Mononuclear cell (primary cell): ENCODE measurements around the gene CENPN. TPM values are rescaled to one million over a fixed set of nuclear protein-coding genes. Genes with fewer than 3 reads are reported as not detected.

Experiments used
- H3K27me3 ChIP-seq: 2 replicates; pipeline ENCODE4 v1.6.0; 2011; ENCODE audit warnings: low read length, control low read depth; ENCODE audit not compliant: insufficient read depth
- H3K4me1 ChIP-seq: 2 replicates; pipeline ENCODE4 v1.5.1; 2011; ENCODE audit warnings: mild to moderate bottlenecking, low read length, control low read depth; ENCODE audit not compliant: insufficient read depth
- H3K4me3 ChIP-seq: 2 replicates; pipeline ENCODE4 v1.5.1; 2011; ENCODE audit warnings: mild to moderate bottlenecking, low read length, moderate library complexity
- H3K9me3 ChIP-seq: 2 replicates; pipeline ENCODE4 v1.5.1; 2011; ENCODE audit warnings: low read depth, mild to moderate bottlenecking, control low read depth, low read length
- total RNA-seq: library from RNA; depleted of rRNA; stranded (reverse); fragments of >200 nt; gene quantifications from one replicate; pipeline ENCODE4 v1.2.3, GENCODE V29; 2012

Gene CENPN, protein sequence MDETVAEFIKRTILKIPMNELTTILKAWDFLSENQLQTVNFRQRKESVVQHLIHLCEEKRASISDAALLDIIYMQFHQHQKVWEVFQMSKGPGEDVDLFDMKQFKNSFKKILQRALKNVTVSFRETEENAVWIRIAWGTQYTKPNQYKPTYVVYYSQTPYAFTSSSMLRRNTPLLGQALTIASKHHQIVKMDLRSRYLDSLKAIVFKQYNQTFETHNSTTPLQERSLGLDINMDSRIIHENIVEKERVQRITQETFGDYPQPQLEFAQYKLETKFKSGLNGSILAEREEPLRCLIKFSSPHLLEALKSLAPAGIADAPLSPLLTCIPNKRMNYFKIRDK
- total RNA-seq: 8.6 TPM

DNA sequence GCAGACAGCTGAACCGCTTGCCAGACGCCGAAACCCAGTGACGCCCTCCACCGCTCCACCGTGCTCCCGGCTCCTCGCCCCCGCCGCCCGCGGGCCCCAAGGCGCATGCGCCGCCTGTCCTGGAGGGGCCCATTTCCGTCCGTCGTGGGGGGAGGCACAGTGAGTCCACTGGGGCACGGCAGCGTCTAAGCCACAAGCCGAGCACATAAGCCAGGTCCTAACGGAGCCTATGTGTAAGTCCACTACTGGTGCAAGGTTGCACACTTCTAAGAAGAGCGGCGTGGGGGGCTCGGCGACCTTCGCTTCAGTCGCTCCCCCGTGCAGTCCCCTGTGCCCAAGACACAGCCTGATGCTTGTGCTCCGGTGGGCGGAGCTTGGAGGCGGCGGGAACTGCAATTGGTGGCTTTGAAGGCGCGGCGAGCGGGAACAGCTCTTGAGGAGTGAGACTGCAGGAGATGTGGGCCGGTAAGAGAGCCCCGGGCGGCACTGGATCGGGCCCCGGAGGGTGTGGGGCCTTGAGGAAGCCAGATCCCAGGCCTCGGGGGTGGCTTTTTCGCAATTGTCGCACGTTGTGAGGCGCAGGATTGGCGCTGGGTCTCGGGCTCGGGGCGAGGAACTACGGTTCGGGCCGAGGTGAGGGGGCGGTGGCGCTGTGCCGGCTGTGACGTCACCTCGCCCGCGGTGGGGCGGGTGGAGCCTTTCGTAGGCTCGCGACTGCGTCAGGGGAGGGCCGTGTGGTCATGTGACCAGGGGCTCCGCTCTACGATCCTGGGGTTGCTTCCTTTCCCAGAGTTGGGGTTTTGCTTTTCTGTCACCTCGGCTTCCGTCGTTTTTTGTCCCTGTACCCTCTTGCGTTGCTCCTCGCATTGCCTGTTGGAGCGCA, at the start of gene CENPN, which contains the start of gene CMC2:
CENPN (plus strand) TSS at position 402 of the 883 bp plus-strand sequence. CDS start 4,726 bp downstream, outside the sequence.
CMC2 (minus strand) TSS at position 73 of the 883 bp plus-strand sequence. CDS start 9,491 bp downstream, outside the sequence.
- Histone ChIP-seq H3K4me3 (peak within 1 kb of the TSS; percentile 99), H3K4me1 (peaks cover 37% of the 10 kb centered on the region), H3K9me3 (no peaks in the 10 kb centered on the region), H3K27me3 (no peaks in the 10 kb centered on the region)

DNA sequence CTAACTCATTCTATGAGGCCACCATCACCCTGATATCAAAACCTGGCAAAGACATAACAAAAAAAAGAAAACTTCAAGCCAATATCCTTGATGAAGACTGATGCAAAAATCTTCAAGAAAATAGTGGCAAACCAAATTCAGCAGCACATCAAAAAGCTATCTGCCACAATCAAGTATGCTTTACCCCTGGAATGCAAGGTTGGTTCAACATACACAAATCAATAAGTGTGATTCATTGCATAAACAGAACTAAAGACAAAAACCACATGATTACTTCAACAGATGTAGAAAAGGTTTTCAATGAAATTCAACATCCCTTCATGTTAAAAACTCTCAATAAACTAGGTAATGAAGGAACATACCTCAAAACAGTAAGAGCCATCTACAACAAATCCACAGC, 48.7 kb upstream of the CENPN start:
- Histone ChIP-seq H3K4me3 (no peak overlapping the region), H3K27me3 (no peaks in the 10 kb centered on the region), H3K4me1 (no peaks in the 10 kb centered on the region), H3K9me3 (peaks cover 34% of the 10 kb centered on the region)

DNA sequence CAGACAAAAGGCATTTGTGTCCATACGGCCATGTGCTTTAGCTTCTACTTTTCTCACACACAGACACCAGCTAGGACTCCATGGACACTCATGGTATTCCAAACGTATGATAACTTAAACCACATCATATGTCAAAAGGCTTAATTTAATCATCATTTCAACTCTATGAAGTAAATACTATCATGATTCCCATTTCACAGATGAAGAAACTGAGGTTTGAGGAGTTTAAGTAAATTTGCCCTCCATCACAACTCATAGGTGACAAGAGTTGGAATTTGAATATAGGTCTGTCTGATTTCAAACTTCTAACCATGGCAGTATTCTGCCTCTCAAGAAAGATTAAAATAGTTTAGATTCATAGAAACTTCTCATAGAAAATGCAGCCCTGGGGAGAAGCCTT, 44.1 kb upstream of the CENPN start:
- Histone ChIP-seq H3K27me3 (no peaks in the 10 kb centered on the region), H3K9me3 (peaks cover 33% of the 10 kb centered on the region), H3K4me1 (no peaks in the 10 kb centered on the region), H3K4me3 (no peak overlapping the region)

DNA sequence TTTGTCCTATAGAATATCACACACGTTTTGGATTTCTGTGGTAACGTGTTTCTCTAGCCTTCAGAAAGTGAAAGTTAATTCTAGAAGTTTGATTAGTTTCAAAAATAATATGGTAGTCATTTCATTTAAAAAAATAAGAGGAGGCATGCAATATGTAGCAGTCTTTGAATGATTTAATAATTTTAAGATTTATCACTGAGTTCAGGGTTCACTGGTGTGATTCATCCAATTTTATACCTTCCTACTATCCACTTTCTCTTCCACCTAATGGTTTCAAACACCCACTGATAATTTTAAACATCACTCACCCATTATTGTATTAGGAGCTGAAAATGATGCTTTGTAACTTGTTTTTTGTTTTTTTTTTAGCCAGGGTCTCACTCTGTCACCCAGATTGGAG, 42.7 kb upstream of the CENPN start:
- Histone ChIP-seq H3K4me3 (no peak overlapping the region), H3K4me1 (no peaks in the 10 kb centered on the region), H3K27me3 (no peaks in the 10 kb centered on the region), H3K9me3 (peaks cover 20% of the 10 kb centered on the region)

DNA sequence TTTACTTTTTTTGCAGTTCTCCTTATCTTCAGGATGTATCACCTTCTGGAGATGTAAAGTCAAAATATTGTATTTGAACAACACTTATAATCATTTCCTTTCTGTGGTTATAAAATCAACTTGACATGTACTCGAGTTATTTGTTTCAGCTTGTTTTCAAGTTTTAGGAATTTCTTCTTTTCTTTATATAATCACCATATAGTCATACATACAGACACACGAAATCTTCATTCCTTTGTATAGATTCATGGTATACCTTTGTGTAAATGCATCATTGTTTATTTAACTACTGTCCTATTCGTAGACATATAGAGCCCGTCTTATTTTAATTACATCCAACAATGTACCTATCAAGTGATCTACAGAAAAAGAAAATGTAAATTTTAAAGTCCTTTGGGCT, 40.4 kb upstream of the CENPN start:
- Histone ChIP-seq H3K27me3 (no peaks in the 10 kb centered on the region), H3K9me3 (peaks cover under 1% of the 10 kb centered on the region), H3K4me3 (no peak overlapping the region), H3K4me1 (no peaks in the 10 kb centered on the region)

DNA sequence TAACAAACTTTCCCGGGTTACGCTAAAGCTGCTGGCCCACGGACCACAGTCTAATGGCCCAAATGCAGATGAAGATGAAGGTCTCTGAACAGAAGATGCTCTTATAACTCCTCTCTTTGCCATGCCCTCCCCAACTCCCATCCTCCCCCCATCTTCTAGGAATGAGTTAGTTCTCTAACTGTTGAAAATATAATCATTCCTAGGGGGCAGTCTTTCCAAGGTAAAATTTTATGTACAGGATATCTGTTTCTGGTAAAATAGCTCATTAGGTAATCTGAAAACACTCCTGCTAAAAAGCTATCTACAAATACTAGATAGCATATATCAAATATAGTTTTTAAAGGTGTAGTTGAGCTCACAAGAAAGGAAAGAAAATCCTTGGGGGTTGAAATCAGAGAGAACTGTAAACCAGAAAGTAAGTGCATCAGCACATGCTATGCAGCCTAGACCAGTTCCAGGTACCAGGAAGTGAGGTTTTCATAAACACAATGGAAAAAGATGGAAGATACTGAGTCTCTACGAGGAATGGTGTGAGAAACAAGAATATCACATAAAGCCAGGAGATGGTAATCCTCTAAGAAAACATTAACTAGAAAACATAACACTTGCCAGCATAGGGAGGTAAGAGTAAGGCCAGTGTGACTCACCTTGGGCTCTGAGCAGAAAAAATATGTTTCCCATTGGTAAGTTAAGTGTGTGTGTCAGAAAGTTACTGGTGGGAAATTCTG, 38.5 kb upstream of the CENPN start:
- H3K9me3 ChIP-seq: no peaks in the 10 kb centered on the region
- H3K4me1 ChIP-seq: no peaks in the 10 kb centered on the region
- H3K4me3 ChIP-seq: no peak overlapping the region
- no peaks in the 10 kb centered on the region for H3K27me3 ChIP-seq

DNA sequence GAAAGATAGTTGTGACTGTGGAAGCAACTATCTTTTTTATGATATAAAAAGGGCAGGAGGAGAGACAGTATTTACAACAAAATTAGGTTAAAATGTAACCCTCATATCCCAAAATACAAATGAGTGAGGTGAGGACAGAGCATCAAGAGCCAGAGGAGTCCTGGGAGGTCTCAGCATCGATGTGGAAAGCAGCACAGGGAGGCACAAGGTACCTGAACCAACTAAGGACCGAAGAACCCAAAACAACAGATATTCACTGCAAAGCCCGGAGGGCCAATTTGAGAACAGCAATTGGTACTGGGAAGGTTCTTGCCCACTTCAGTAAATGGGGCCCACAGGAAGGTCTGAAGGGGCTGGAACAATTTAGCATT, 37.9 kb upstream of the CENPN start:
- no peaks in the 10 kb centered on the region for H3K9me3 ChIP-seq
- H3K4me3 ChIP-seq: no peak overlapping the region
- no peaks in the 10 kb centered on the region for H3K27me3 ChIP-seq
- no peaks in the 10 kb centered on the region for H3K4me1 ChIP-seq

DNA sequence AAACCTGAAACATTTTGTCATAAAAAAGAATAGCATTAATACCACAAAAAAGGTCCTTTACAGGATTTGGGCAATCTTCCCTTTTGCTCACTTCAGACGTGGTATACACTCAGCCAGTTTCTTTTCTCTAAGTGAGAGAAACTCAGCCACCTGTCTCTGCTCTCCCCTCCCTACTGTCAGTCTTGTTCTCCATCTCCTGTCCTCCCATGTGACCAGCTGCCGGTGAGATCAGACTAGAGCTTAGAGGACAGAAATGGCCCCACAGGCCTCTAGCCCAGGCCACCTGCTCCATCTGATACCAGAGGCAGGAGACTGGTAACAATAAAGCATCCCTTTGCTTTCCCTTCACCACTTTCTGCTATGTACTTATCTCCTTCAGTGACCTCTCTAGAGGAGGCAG, 35.2 kb upstream of the CENPN start:
- H3K4me1 ChIP-seq: no peaks in the 10 kb centered on the region
- no peak overlapping the region for H3K4me3 ChIP-seq
- H3K27me3 ChIP-seq: no peaks in the 10 kb centered on the region
- no peaks in the 10 kb centered on the region for H3K9me3 ChIP-seq

DNA sequence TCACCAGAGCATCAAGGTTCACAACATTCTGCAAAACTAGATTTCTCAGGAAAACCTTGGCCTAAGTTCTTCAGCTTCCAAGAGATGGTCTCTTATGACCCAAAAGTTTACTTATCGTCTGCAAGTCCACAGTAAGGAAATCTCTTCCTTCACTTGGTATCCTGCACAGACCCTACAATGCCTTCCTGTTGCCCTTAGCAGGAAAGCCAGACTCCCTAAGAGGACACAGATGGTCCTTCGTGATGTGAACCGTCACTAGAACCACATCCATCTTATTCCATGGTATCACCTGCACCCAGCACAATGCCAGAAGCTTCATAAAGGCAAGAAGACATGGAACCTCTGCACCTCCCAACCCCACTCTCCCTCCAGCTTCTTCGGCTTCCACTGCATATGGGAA, 34.4 kb upstream of the CENPN start:
- no peaks in the 10 kb centered on the region for H3K27me3 ChIP-seq
- H3K9me3 ChIP-seq: no peaks in the 10 kb centered on the region
- no peaks in the 10 kb centered on the region for H3K4me1 ChIP-seq
- no peak overlapping the region for H3K4me3 ChIP-seq

DNA sequence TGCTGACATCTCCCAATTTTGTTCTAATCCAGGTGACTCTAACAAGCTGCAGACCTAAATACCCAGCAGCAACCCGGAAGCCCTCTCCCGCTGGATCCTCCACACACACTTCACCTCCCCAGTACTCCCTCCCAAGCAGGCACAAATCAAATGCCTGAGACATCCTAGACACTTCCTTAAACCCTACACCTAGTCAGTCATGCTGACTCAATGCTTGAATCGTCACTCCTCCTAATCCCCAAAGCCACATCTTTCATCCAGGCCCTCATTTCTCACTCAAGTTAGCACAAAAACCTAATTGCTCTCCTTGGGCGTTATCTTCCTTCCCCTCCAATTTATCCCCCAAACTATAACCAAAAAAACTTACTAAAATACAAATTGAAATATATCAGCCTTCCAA, 33.0 kb upstream of the CENPN start:
- H3K9me3 ChIP-seq: no peaks in the 10 kb centered on the region
- no peak overlapping the region for H3K4me3 ChIP-seq
- no peaks in the 10 kb centered on the region for H3K4me1 ChIP-seq
- no peaks in the 10 kb centered on the region for H3K27me3 ChIP-seq

DNA sequence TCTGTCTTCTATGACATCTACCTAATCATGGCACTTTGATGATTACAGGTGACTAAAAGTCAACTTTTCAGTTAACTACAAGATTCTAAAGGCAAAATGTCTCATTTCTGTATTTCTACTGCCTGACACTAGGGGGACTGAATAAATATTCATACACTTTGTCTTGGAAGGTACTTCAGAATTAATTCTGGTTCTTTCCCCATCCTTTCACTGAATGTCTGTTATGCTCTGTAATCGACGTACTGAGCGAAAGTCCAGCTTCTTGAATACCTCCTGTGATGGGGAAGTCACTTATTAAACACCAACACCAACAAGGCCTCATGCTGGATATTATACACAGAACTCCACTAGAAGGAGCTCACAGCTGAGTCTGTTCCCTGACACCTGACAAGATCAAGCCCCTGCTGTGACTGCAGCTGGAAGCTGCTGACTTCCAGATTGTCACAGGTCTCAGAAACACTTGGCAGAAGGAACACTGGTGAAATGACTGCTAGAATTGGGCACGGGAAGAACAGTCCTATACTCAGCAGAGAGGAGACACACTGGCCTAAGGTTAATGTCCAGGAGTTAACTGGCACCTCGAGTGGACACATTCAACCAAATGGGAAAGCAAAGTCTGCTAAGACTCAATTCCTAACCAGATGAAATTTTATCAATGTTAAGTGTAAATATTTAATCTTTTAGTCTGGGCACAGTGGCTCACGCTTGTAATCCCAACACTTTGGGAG, 32.2 kb upstream of the CENPN start:
- H3K27me3 ChIP-seq: no peaks in the 10 kb centered on the region
- H3K9me3 ChIP-seq: no peaks in the 10 kb centered on the region
- no peak overlapping the region for H3K4me3 ChIP-seq
- H3K4me1 ChIP-seq: no peaks in the 10 kb centered on the region

DNA sequence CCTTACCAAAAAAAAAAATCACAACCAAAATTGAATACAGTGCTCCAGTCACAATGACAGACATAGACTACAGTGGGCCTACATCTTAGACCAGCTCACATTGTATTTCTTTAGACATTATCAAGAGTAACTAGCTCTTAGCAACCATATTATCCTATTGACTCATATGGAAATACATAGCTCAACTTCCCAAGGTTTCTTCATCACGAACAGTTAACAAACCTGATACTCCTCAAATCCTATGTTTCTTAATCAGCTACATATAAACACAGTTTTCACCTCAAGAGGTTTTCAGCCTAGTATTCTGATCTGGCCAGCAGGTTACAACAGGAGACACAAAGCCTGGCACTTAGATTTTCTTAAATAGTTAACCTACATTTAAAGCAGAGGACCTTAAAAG, 30.1 kb upstream of the CENPN start:
- Histone ChIP-seq H3K4me1 (no peaks in the 10 kb centered on the region), H3K4me3 (no peak overlapping the region), H3K9me3 (no peaks in the 10 kb centered on the region), H3K27me3 (no peaks in the 10 kb centered on the region)

DNA sequence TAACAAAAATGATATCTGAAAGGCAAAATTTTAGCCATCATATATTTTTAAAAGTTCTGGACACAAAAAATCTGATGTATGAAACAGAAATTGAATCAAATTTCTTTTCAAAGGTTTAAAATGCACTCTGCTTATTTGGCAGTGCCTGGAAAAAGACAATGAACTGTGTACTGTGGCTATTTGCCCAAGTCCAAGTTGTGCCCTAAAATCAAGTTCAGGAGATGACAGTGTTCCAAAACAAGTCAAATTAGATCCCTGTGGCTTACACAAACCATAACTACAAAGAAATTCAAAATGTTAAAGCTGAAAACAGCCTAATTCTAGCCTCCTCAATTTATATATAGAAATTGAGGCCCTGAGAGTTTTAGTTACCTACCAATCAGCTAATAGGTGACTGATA, 25.9 kb upstream of the CENPN start:
- Histone ChIP-seq H3K4me3 (no peak overlapping the region), H3K4me1 (no peaks in the 10 kb centered on the region), H3K27me3 (no peaks in the 10 kb centered on the region), H3K9me3 (no peaks in the 10 kb centered on the region)

DNA sequence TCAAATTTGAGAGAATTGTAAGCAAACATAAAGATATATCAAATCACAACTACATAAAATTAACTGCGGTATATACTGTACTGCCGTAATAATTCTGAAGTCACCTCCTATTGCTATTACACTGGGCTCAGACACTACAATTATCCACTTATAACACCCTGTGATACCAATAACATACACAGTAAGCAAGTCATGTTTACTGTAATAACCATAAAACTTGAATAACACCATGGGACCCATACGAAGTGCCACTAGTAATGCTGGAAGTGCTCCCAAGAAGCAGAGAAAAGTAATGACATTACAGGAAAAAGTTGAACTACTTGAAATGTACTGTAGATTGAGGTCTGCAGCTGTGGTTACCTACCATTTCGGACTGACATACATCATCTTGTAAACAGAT, 24.4 kb upstream of the CENPN start:
- Histone ChIP-seq H3K4me1 (no peaks in the 10 kb centered on the region), H3K4me3 (no peak overlapping the region), H3K9me3 (no peaks in the 10 kb centered on the region), H3K27me3 (no peaks in the 10 kb centered on the region)
